K562 (cell line): ENCODE data around the gene TMTC3. TPM values are rescaled to one million over a fixed set of nuclear protein-coding genes. Genes with fewer than 3 reads are reported as not detected.

ENCODE experiments used
- ELF1 ChIP-seq: fragments of 200-800 bp; sonication (Bioruptor generic); IDR thresholded peaks from 2 replicates; pipeline ENCODE4 v1.6.1; 2016; ENCODE audit warnings: missing genetic modification characterization, missing compliant biosample characterization
- ELF4 ChIP-seq: fragments of 450-650 bp; formaldehyde crosslinking; IDR thresholded peaks from 2 replicates; pipeline ENCODE4 v1.4.0; 2022; ENCODE audit warnings: missing genetic modification characterization
- FOXP1 ChIP-seq: sonication (generic); formaldehyde crosslinking; IDR thresholded peaks from 2 replicates; pipeline ENCODE4 v1.8.0; 2022; ENCODE audit warnings: mild to moderate bottlenecking, missing genetic modification reagents
- ID3 ChIP-seq, 2 experiments: fragments of 250-450 bp in 1 of 2; fragments of 450-650 bp in 1 of 2; sonication (Bioruptor Pico) in 1 of 2; IDR thresholded peaks; 2 replicates each; pipeline versions ENCODE4 v1.6.1 to v1.8.0; 2016 to 2021; ENCODE audit warnings: mild to moderate bottlenecking in 2 of 2, moderate library complexity in 2 of 2, missing compliant biosample characterization in 1 of 2, missing genetic modification characterization in 1 of 2
- MGA ChIP-seq: fragments of 450-650 bp; IDR thresholded peaks from 2 replicates; pipeline ENCODE4 v1.6.1; 2016; ENCODE audit warnings: mild to moderate bottlenecking, moderate library complexity
- NR4A1 ChIP-seq, 2 experiments: fragments of 250-450 bp in 1 of 2; fragments of 450-650 bp in 1 of 2; sonication (Bioruptor Pico) in 1 of 2; IDR thresholded peaks; 2 replicates each; pipeline versions ENCODE4 v1.4.0 to v1.6.1; 2016 to 2020; ENCODE audit warnings: mild to moderate bottlenecking in 2 of 2, missing compliant biosample characterization in 1 of 2, missing genetic modification characterization in 1 of 2, moderate library complexity in 1 of 2
- PML ChIP-seq: IDR thresholded peaks from 2 replicates; pipeline ENCODE4 v1.6.1; 2012; ENCODE audit warnings: low read length, inconsistent platforms
- PTTG1 ChIP-seq: fragments of 450-650 bp; IDR thresholded peaks from 2 replicates; pipeline ENCODE4 v1.6.1; 2016; ENCODE audit warnings: low read depth, mild to moderate bottlenecking, missing genetic modification characterization, missing compliant biosample characterization
- RB1 ChIP-seq: fragments of 450-650 bp; IDR thresholded peaks from 2 replicates; pipeline ENCODE4 v1.6.1; 2017; ENCODE audit warnings: low read depth, mild to moderate bottlenecking
- TCF15 ChIP-seq: fragments of 250-450 bp; sonication (Bioruptor Pico); IDR thresholded peaks from 2 replicates; pipeline ENCODE4 v1.8.0; 2022; ENCODE audit warnings: moderate library complexity, mild to moderate bottlenecking, inconsistent platforms
- ZBTB12 ChIP-seq: fragments of 250-450 bp; sonication (Bioruptor Pico); IDR thresholded peaks from 2 replicates; pipeline ENCODE4 v1.4.0; 2020
- ZFX ChIP-seq: sonication (generic); formaldehyde crosslinking; IDR thresholded peaks from 2 replicates; pipeline ENCODE4 v1.8.0; 2022; ENCODE audit warnings: mild to moderate bottlenecking, missing genetic modification reagents, moderate library complexity
- polyA plus RNA-seq, 8 experiments: library from polyadenylated mRNA; depleted of rRNA in 4 of 8; stranded (reverse) in 5 of 8; unstranded in 3 of 8; fragments of >200 nt; fragmentation: Nextera tagmentation in 2 of 8; fragmentation: Illumina TruSeq in 1 of 8; extraction: Ambion mirVana in 2 of 8; extraction: Trizol in 1 of 8; gene quantifications; 2 replicates each; pipeline versions ENCODE4 v1.2.1 to v1.2.3, GENCODE V29; 2011 to 2014; ENCODE audit warnings: inconsistent platforms in 1 of 8, missing spikeins in 1 of 8
- total RNA-seq, 7 experiments: library from RNA; depleted of rRNA in 6 of 7; stranded (reverse); fragments of >200 nt in 6 of 7; fragmentation: Illumina TruSeq in 2 of 7; extraction: Trizol in 2 of 7; gene quantifications; 2 replicates each; pipeline versions ENCODE4 v1.2.1 to v1.2.3, GENCODE V29; 2011 to 2021; ENCODE audit warnings: low replicate concordance in 1 of 7

TMTC3 gene
- total and polyA plus RNA-seq, 9 of the 15 experiments (the other 6 are each of a cell fraction or from before 2014, with no cell fraction given) = 1.9 to 9.8 (median 4.7) TPM

- peak; percentile 64; the same call in 1 of the 2 replicates for TF ChIP-seq MGA
- peak; percentile 76; the same call in 1 of the 2 replicates for TF ChIP-seq FOXP1 (CRISPR knock-in tag)
- 0 out of 2 replicates have a peak, but pooled peaks have one; percentile 10 for TF ChIP-seq ELF4 (CRISPR knock-in tag)
- no peak for TF ChIP-seq ID3 (CRISPR knock-in tag; IDR thresholded peaks at IDR 0.05)
- no peak for TF ChIP-seq ID3 (tag; IDR thresholded peaks at IDR 0.05)
- TF ChIP-seq NR4A1 (CRISPR knock-in tag; IDR thresholded peaks at IDR 0.05) = no peak
- peak; percentile 56; the same call in 1 of the 2 replicates for TF ChIP-seq NR4A1 (tag; IDR thresholded peaks at IDR 0.05)
- peak; percentile 92 for TF ChIP-seq ZFX
- TF ChIP-seq ELF1 (tag) = peak; percentile 77
- TF ChIP-seq PML = peak; percentile 39; the same call in 1 of the 2 replicates
- TF ChIP-seq PTTG1 = no peak
- TF ChIP-seq ZBTB12 (CRISPR knock-in tag) = peak; percentile 57; the same call in 1 of the 2 replicates
- TF ChIP-seq RB1 = peak; percentile 38; the same call in 1 of the 2 replicates
- TF ChIP-seq TCF15 (CRISPR knock-in tag) = no peak
These were observed at the start of gene TMTC3, which contains the start of gene CEP290 (continued) for GRCh38 chr12:88141774-88142609.
